Omental fat pad (tissue), 4 donors: Measurements from ENCODE around the gene ZNF268. TPM values are rescaled to one million over a fixed set of nuclear protein-coding genes. Genes with fewer than 3 reads are reported as not detected.

ENCODE experiments used
- ATAC-seq: fragments of 150-250 bp; one replicate; pipeline ENCODE4 v1.9.1; 2016; ENCODE audit warnings: mild to moderate bottlenecking, moderate library complexity; ENCODE audit not compliant: low FRiP score
- DNase-seq: peaks from one replicate; pipeline ENCODE4 v3.0.0-alpha.2; 2019; ENCODE audit warnings: low spot score
- CTCF ChIP-seq, 3 donors: fragments of 450-650 bp; IDR thresholded peaks; one replicate each; pipeline ENCODE4 v1.5.1; 2016 to 2017; ENCODE audit warnings: antibody characterized with exemption in 3 of 3, mild to moderate bottlenecking in 3 of 3, moderate library complexity in 2 of 3
- total RNA-seq, 4 donors: library from RNA; depleted of rRNA; stranded (reverse); fragments of >200 nt; gene quantifications; one replicate each; pipeline ENCODE4 v1.1.0, GENCODE V29; 2016

The ZNF268 gene
- total RNA-seq, 4 donors from 2014 or later: 10.8 to 20.5 (median 15.0) TPM

GRCh38 chr12:133203344-133204263 is 22.3 kb downstream of the ZNF268 start:
- TF ChIP-seq CTCF (IDR thresholded peaks at IDR 0.05): no peak
- ATAC-seq (no peak), DNase-seq (no peak)

- ATAC-seq (no peak), DNase-seq (no peak)
- no peak for TF ChIP-seq CTCF (IDR thresholded peaks at IDR 0.05)
These were observed 22.9 kb downstream of the ZNF268 start for GRCh38 chr12:133204264-133204603.

- no peak for DNase-seq
- no peak for ATAC-seq
- TF ChIP-seq CTCF (IDR thresholded peaks at IDR 0.05): no peak
These were observed 25.1 kb downstream of the ZNF268 start for GRCh38 chr12:133206390-133206789.

GRCh38 chr12:133215724-133216123 is 34.4 kb downstream of the ZNF268 start:
- no peak for ATAC-seq
- DNase-seq: no peak
- TF ChIP-seq CTCF (IDR thresholded peaks at IDR 0.05): no peak

- TF ChIP-seq CTCF (IDR thresholded peaks at IDR 0.05): no peak
- ATAC-seq (no peak), DNase-seq (no peak)
These were observed 35.9 kb downstream of the ZNF268 start for GRCh38 chr12:133217219-133217618.

- ATAC-seq: no peak
- no peak for TF ChIP-seq CTCF (IDR thresholded peaks at IDR 0.05)
- no peak for DNase-seq
These were observed 39.2 kb downstream of the ZNF268 start for GRCh38 chr12:133220521-133220920.

GRCh38 chr12:133221241-133221640 is 39.9 kb downstream of the ZNF268 start:
- no peak for ATAC-seq
- no peak for DNase-seq
- no peak for TF ChIP-seq CTCF (IDR thresholded peaks at IDR 0.05)
